ENCODE results near the gene AK2. TPM values are rescaled to one million over a fixed set of nuclear protein-coding genes. Genes with fewer than 3 reads are reported as not detected.

The AK2 gene
- total and polyA plus RNA-seq, 10 of the 15 experiments (the other 5 are each of a cell fraction or from before 2014, with no cell fraction given): 52.3 to 500 (median 278) TPM

DNA sequence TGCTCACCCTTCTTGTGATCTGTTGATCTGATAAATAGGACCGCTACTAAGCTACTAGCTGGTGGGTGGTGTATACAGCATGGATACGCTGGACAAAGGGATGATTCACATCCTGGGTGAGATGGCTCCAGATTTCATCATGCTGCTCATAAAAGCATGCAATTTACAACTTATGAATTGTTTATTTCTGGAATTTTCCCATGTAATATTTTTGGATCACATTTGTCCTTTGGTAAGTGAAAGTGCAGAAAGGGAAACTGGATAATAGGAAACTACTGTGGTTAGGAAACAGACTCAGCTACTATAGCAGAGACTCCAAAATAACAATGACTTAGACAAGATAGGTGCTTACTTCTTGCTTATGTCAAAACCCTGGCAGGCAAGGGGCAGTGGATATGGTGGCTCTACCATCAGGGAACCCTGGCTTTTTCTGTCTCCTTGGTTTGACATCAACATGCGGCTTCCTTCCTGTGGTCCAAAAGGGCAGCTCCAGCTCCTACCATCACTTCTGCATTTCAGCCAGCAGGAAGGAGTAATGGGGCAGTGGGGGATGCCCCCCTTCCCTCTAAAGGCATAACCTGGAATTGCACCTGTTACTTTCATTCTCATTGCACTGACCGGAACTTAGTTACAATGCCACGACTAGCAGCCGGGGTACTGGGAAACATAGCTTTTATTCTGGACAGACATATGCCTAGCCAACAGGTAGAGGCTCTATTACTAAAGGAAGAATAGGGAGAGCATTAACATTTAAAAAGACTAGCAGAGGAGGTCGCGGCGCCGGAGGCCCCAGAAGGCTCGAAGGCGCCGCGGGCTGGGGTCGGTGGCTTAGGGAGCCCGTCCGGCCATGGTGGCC, 13.8 kb upstream of the AK2 start:
- ChIA-PET SMC1A (ENCODE audit: uncharacterized antibody, unreplicated experiment) (interaction anchor here (0.9 to 1.0 kb wide), 2 partner anchors 15 to 58 kb away, joined by 3 read pairs; no protein-coding TSS in a partner anchor), CTCF (interaction anchor here (1.7 kb wide), 1 partner anchor 117 kb away, joined by 6 read pairs; no protein-coding TSS in a partner anchor), POLR2A (no interaction called here), RAD21 (ENCODE audit: unreplicated experiment) (interaction anchor here (1.2 kb wide), 1 partner anchor 175 kb away, joined by 3 read pairs; no protein-coding TSS in a partner anchor)
- in situ Hi-C loops (cut with MboI) (no loop called here), intact Hi-C loops (cut with micrococcal nuclease; ENCODE audit: unreplicated experiment) (no loop called here)
- no peak for DNase-seq (ENCODE audit: low read depth, low spot score)
- Histone ChIP-seq H3K4me3 (no peak overlapping the region), H3K4me1 (ENCODE audit: control insufficient read depth, insufficient read depth, low read length) (no peaks in the 10 kb centered on the region), H2AFZ (ENCODE audit: control insufficient read depth, low read depth, low read length) (no peak overlapping the region), H3K4me2 (ENCODE audit: control insufficient read depth, insufficient read depth) (no peak overlapping the region), H3K27ac (ENCODE audit: control insufficient read depth, insufficient read depth) (no peak overlapping the region), H3K27me3 (replicated peaks in 1 of 2; ENCODE audit: control insufficient read depth in 2 of 2, insufficient read depth in 2 of 2, low read length in 1 of 2) (no peaks in the 10 kb centered on the region), H3K79me2 (ENCODE audit: control insufficient read depth, insufficient read depth, low read length) (no peaks in the 10 kb centered on the region), H3K9ac (ENCODE audit: control insufficient read depth, insufficient read depth, low read length) (no peak overlapping the region), H3K36me3 (ENCODE audit: control insufficient read depth in 2 of 2, insufficient read depth in 2 of 2, low read length in 1 of 2) (no peaks in the 10 kb centered on the region), H3K9me3 (replicated peaks; ENCODE audit: control insufficient read depth, insufficient read depth, low read length) (no peaks in the 10 kb centered on the region), H4K20me1 (ENCODE audit: control insufficient read depth, insufficient read depth) (no peaks in the 10 kb centered on the region)
- no peak for TF ChIP-seq RAD21 (IDR thresholded peaks at IDR 0.05; ENCODE audit: insufficient read depth, low read depth, low read length)
- TF ChIP-seq, protein P1, sequence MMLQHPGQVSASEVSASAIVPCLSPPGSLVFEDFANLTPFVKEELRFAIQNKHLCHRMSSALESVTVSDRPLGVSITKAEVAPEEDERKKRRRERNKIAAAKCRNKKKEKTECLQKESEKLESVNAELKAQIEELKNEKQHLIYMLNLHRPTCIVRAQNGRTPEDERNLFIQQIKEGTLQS (IDR thresholded peaks at IDR 0.05; ENCODE audit: borderline replicate concordance, extremely low read depth, low read depth, low read length): no peak
- TF ChIP-seq CEBPB (IDR thresholded peaks at IDR 0.05; ENCODE audit: borderline replicate concordance in 1 of 2, low read depth in 2 of 2, low read length in 2 of 2): no peak
- TF ChIP-seq TARDBP (IDR thresholded peaks at IDR 0.05; ENCODE audit: borderline replicate concordance): no peak
- TF ChIP-seq POU2F2 (IDR thresholded peaks at IDR 0.05; ENCODE audit: borderline replicate concordance, low read depth, low read length): no peak
- TF ChIP-seq NR2F1 (conservative IDR thresholded peaks at IDR 0.05): no peak
- no peak for TF ChIP-seq YY1 (IDR thresholded peaks at IDR 0.05; ENCODE audit: low read depth, low read length)
- TF ChIP-seq, protein P2, sequence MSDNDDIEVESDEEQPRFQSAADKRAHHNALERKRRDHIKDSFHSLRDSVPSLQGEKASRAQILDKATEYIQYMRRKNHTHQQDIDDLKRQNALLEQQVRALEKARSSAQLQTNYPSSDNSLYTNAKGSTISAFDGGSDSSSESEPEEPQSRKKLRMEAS (IDR thresholded peaks at IDR 0.05; ENCODE audit: low read depth, low read length): no peak
- no peak for TF ChIP-seq NFXL1 (IDR thresholded peaks at IDR 0.05; ENCODE audit: borderline replicate concordance)
- no peak for TF ChIP-seq RAD51 (IDR thresholded peaks at IDR 0.05)
- no peak for TF ChIP-seq RUNX3 (IDR thresholded peaks at IDR 0.05; ENCODE audit: low read length)
- no peak for TF ChIP-seq POLR2AphosphoS2 (IDR thresholded peaks at IDR 0.05; ENCODE audit: low read depth, low read length)
- no peak for TF ChIP-seq ZNF207 (IDR thresholded peaks at IDR 0.05; ENCODE audit: borderline replicate concordance)
- ATAC-seq: no peak
- BruUV-seq (replicated peaks): no TSS peak
- no peak for FAIRE-seq
- WGBS (ENCODE audit: insufficient coverage, insufficient replicate concordance, low lambda C conversion rate, missing lambda C conversion rate): 84% methylated on average over 17 of the region's 17 CpGs
